ENCODE measurements around the gene LMTK3.

GRCh38 chr19:48441360-48442050 is 70.1 kb downstream of the LMTK3 start:
- no peak for TF ChIP-seq CTCF (IDR thresholded peaks at IDR 0.05)
- no peak for TF ChIP-seq SIN3A (IDR thresholded peaks at IDR 0.05; ENCODE audit: borderline replicate concordance, insufficient read depth, low read depth, low read length)
- no peak for TF ChIP-seq POLR2AphosphoS5 (IDR thresholded peaks at IDR 0.05; ENCODE audit: low read depth, low read length)
- no peak for TF ChIP-seq REST (IDR thresholded peaks at IDR 0.05; ENCODE audit: insufficient read depth in 1 of 2, low read depth in 2 of 2, low read length in 1 of 2)
- no peak for TF ChIP-seq TCF7L2 (IDR thresholded peaks at IDR 0.05; ENCODE audit: low read depth, low read length)
